ENCODE results near the gene PPARG.

DNA sequence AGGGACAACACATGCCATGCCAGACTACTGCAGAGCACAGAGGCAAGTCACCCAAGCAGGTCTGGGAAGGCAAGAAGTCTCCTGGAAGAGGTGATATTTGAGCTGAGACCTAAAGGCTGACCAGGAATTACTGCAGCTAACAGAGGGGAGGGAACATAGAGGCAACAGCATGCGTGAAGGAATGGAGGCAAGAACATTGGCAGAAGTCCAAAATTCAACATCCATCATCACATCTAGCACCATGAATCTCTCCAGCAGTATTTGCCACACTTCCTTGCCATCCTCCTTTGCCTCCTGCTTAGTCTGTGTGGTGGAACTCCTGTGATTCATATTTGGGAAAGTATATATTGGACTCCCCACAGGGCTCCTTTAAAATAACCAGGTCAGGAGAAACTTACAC is 194.5 kb downstream of the PPARG start:
- TF ChIP-seq CTCF (IDR thresholded peaks at IDR 0.05; ENCODE audit: low read length) (no peak), EZH2 (IDR thresholded peaks at IDR 0.05; ENCODE audit: borderline replicate concordance, low read length) (no peak)
